CD4-positive, alpha-beta T cell treated with Interleukin-1 beta for 1 hour (primary cell): ENCODE results near the gene COL6A5.
"Not testable (repeated sequence)": the region's sequence is repeated elsewhere in the genome, so short reads cannot be mapped to it uniquely, and the experiment has no call there.

Experiments
- DNase-seq, 2 donors: peaks; one replicate each; pipeline ENCODE4 v3.0.0-alpha.2; 2020 to 2022

COL6A5 gene

GRCh38 chr3:130345487-130346079, at the start of gene COL6A5:
TSS of gene COL6A5 (plus strand) at chr3:130345672. CDS start at chr3:130373639, 27,967 bp downstream.
- DNase-seq: no peak

GRCh38 chr3:130299531-130299930, 45.9 kb upstream of the COL6A5 start:
- DNase-seq: no peak

- no peak for DNase-seq
Observed at GRCh38 chr3:130300888-130301287, 44.6 kb upstream of the COL6A5 start.

GRCh38 chr3:130310109-130310508, 35.4 kb upstream of the COL6A5 start:
- no peak for DNase-seq

- no peak for DNase-seq
Observed at GRCh38 chr3:130312374-130312773, 33.1 kb upstream of the COL6A5 start.

GRCh38 chr3:130316169-130316568, 29.3 kb upstream of the COL6A5 start:
- DNase-seq: no peak

- DNase-seq: no peak
Observed at GRCh38 chr3:130323503-130323902, 22.0 kb upstream of the COL6A5 start.

- DNase-seq: no peak
Observed at GRCh38 chr3:130340766-130341165, 4.7 kb upstream of the COL6A5 start.

GRCh38 chr3:130341388-130341787, 4.1 kb upstream of the COL6A5 start:
- no peak for DNase-seq

- no peak for DNase-seq
Observed at GRCh38 chr3:130341882-130342281, 3.6 kb upstream of the COL6A5 start.

GRCh38 chr3:130342821-130343661, 2.4 kb upstream of the COL6A5 start:
- DNase-seq: no peak

- not testable (repeated sequence) for DNase-seq
Observed at GRCh38 chr3:130348258-130348657, 2.8 kb downstream of the COL6A5 start.

GRCh38 chr3:130354430-130354829, 9.0 kb downstream of the COL6A5 start:
- DNase-seq: no peak

- no peak for DNase-seq
Observed at GRCh38 chr3:130374033-130374432, 28.6 kb downstream of the COL6A5 start.

- no peak for DNase-seq
Observed at GRCh38 chr3:130374908-130375307, 29.4 kb downstream of the COL6A5 start.

GRCh38 chr3:130377960-130378676, 32.6 kb downstream of the COL6A5 start:
- DNase-seq: no peak

GRCh38 chr3:130378677-130379191, 33.3 kb downstream of the COL6A5 start:
- no peak for DNase-seq

- DNase-seq: no peak
Observed at GRCh38 chr3:130379274-130379673, 33.8 kb downstream of the COL6A5 start.

GRCh38 chr3:130380398-130380797, 34.9 kb downstream of the COL6A5 start:
- no peak for DNase-seq

GRCh38 chr3:130383424-130383823, 38.0 kb downstream of the COL6A5 start:
- no peak for DNase-seq

- no peak for DNase-seq
Observed at GRCh38 chr3:130384476-130385025, 39.1 kb downstream of the COL6A5 start.

- no peak for DNase-seq
Observed at GRCh38 chr3:130386604-130387263, 41.3 kb downstream of the COL6A5 start.
